22Rv1 (cell line): ENCODE measurements around the gene TNRC18.

Experiments
- ZFX ChIP-seq: fragments of 450-650 bp; IDR thresholded peaks from 2 replicates; pipeline ENCODE4 v1.6.1; 2017; ENCODE audit warnings: antibody characterized with exemption, borderline replicate concordance
- TF ChIP-seq, protein P1 (sequence below): fragments of 450-650 bp; IDR thresholded peaks from 2 replicates; pipeline ENCODE4 v1.5.1; 2017; ENCODE audit warnings: mild to moderate bottlenecking

GRCh38 chr7:5314864-5315263 is 108.8 kb downstream of the TNRC18 start:
- TF ChIP-seq, protein P1, sequence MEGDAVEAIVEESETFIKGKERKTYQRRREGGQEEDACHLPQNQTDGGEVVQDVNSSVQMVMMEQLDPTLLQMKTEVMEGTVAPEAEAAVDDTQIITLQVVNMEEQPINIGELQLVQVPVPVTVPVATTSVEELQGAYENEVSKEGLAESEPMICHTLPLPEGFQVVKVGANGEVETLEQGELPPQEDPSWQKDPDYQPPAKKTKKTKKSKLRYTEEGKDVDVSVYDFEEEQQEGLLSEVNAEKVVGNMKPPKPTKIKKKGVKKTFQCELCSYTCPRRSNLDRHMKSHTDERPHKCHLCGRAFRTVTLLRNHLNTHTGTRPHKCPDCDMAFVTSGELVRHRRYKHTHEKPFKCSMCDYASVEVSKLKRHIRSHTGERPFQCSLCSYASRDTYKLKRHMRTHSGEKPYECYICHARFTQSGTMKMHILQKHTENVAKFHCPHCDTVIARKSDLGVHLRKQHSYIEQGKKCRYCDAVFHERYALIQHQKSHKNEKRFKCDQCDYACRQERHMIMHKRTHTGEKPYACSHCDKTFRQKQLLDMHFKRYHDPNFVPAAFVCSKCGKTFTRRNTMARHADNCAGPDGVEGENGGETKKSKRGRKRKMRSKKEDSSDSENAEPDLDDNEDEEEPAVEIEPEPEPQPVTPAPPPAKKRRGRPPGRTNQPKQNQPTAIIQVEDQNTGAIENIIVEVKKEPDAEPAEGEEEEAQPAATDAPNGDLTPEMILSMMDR: no peak
- TF ChIP-seq ZFX: no peak
